ENCODE data around the gene XKRX. TPM values are rescaled to one million over a fixed set of nuclear protein-coding genes. Genes with fewer than 3 reads are reported as not detected.

Gene XKRX
- total RNA-seq, 1 donor from 2014 or later, result 0.17 TPM

DNA sequence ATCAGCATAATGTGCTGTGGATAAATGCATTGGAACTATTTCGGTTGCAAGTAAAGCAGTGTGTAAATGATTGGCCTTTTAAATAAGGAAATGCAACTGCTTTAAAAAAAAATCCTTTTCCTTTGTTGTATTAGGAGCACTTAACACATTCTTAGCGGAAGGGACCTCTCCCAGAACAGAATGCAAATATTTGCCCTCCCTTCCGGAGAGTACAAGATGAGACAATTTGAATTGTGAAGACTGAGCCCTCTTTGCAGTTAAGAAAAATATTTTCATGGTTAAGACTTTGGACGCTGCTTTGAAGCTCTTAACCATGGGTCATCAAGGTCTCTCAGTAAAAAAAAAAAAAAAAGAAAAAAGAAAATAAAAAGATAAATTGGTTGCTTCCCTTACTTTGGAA is 45.1 kb downstream of the XKRX start:
- DNase-seq, result peak; percentile 60

DNA sequence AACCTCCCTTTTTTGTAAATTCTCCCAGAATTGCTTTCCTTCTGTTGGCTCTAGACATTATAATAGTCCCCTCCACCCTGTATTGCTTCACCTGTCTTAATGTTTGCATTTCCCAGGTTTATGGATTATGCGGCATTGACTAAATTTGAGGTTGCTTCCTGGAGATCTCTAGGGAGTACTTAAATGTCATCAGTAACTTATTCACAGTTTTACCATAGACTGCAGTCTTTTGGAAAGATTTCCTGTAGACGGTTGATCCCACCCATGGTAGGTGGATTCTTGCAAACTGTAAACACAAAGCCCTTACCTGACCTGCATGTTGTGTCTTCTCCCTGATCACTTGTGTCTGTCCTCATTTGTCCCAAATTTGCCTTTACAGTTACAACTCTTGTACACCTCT is 48.3 kb downstream of the XKRX start:
- DNase-seq, result no peak

DNA sequence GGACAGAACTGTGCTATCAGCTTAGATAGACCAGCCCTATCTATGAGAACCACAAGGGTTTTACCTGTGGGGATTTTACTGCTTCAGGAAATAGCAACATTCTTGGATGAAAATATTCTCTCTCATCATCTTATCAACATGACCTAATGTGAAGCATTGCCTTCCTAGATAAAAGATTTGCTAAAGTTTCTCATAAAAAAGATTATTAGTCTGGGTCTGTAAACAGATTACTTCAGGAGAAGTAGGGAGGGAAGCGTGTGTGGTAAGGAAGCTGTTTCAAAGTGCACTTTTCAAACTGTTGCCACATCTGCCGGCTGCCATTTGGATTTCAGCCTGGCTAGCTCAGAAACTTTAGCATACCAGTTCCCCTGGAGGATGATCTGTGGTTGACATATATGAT is 54.4 kb downstream of the XKRX start, which contains the start of gene NOX1:
TSS of gene NOX1 (minus strand) at position 35 of the 400 bp plus-strand sequence. CDS start 220 bp downstream, outside the sequence.
- DNase-seq, result no peak

DNA sequence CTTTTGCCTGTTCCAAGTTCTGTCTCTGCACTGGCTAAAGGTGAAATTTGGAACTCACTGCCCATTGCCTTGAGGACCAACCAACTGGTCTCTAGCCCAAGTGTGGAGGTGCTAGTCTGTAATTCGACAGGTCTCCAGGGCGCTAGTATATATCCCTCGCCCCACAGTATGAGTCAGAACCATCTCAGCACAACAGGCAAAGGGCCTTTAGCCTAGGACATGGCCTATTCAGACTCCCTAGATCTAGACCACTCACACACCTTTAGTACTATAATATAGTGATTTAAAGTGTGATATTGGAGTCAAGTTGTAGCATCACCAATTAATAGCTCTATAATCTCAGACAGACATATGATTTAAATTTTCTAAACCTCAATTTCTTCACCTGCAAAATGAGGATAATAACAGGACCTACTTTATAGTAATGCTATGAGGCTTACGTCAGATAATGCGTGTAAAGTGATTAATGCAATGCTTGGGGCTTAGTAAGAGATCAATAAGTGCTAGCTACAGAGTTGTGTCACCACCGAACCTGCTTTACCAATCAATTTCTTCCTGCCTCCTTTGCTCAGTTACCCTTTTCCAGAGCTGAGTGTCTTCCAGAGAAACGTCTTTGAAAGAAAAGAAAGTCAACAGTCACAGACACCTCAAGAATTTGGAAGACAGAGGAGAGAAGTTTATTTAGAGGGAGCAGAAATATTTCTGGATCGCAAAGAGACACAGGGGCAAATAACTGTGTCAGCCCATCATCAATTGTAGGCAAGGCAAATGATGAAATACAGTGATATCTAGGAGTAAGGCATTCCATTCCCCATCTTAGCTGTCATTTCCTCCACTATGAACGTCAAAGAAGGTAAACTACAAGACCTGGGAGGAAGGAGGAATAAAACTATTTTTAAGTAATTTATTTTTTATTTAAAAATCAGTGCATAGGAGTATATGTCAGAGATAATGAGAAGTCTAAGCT is 56.8 kb downstream of the XKRX start:
- no peak for DNase-seq

DNA sequence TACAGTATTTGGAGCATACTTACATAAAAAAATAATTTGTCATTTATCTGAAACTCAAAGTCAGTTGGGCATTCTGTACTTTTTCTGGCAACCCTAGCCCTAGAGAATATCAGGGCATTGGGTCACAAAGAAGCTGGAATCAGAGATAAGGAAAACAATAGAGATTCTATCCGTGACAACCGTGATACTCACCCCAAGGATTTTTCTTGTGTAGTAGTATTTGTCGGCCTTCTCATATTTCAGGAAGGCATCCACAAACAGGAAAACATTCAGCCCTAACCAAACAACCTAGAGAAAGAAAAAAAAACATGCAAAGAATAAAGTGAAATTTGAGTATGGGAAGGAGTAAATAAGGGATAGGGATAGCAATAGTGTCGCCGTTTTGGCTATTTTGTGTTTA is 58.2 kb downstream of the XKRX start:
- peak; percentile 61 for DNase-seq

DNA sequence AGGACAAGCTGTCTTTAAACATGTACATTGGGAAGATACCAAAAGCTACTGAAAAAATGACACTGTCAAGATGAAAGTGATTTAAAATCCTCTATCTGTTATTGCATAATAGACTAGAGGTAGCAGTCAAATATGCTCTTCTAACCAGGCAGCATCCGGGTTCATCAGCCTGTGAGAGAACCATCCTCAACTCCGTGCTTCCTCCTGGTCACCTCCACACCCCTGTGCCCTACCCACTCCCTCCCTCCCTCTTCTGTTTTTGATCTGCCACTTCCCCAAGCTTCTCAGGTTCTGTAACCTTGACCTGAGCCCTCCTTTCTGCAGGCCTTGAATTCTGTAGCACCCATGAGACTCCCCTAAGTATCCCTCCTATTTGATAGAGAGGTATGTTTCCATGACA is 60.4 kb downstream of the XKRX start:
- no peak for DNase-seq

DNA sequence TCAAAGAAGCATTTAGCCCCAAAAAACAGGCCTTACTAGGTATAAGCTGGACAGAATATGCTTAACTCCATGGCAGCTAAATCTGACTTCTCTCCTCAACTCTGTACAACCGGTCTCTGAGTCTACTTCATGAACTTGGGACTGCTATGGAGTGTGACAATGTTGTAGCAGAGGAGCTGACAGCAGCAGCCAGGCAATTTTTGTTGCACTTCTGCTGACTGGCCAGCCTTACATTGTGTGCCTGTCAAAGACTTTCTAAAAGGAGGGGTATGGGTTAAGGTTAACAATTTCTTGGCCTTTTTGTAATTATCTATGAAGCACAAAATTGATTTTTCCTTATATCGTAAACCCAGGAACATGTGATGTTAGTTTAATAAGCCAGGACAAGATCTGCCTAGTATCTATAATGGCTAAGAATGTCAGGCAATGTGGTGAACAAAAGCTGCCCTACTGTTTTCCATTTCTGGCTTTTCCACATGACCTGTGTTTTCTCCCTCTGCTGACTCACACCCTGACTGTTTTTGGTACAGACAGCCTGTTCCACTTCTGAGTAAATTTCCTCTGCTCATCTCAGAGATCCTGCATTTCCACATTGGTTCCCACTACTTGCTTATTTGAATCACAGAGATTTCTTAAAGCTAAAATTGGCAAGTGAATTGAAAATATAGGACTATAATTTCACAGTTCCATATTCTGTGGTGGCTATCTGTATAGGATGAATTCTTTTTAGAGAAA is 63.9 kb downstream of the XKRX start:
- DNase-seq, result peak; percentile 64

Other genes starting within 250 kb of the XKRX start
- 31.7 and 52.4 TPM in 2 replicates for gene SYTL4, start 196.8 kb downstream of the XKRX start, total RNA-seq
- gene CSTF2, start 108.5 kb downstream of the XKRX start, total RNA-seq, result 17.5 and 26.0 TPM in 2 replicates
- not detected in 2 replicates for gene NOX1, start 54.6 kb downstream of the XKRX start, total RNA-seq
- not detected in 2 replicates for gene ARL13A, start 40.8 kb upstream of the XKRX start, total RNA-seq
- 19.1 and 25.3 TPM in 2 replicates for gene TRMT2B, start 123.2 kb upstream of the XKRX start, total RNA-seq
- 0.85 and 1.7 TPM in 2 replicates for gene TMEM35A, start 150.0 kb upstream of the XKRX start, total RNA-seq
- gene CENPI, start 169.3 kb upstream of the XKRX start, total RNA-seq, result 10.7 and 30.2 TPM in 2 replicates

All from dermis blood vessel endothelial cell (primary cell).